Stimulated activated CD4-positive, alpha-beta T cell treated with anti-CD3 and anti-CD28 coated beads, Interleukin-4, amount 100 ng/mL, for 4 hours (primary cell): ENCODE measurements around the gene CD84.
A peak's percentile ranks its signal among the peaks of the same experiment; 100 is the strongest.

Source experiments
- DNase-seq, 2 experiments: peaks; one replicate each; pipeline ENCODE4 v3.0.0-alpha.2; 2020

Gene CD84

GRCh38 chr1:160579216-160579701, at the start of gene CD84:
Gene CD84 (minus strand): TSS chr1:160579496. CDS start chr1:160579437, 59 bp downstream.
- DNase-seq = no peak

GRCh38 chr1:160628799-160629263, 49.5 kb upstream of the CD84 start:
- no peak for DNase-seq

GRCh38 chr1:160627677-160628289, 48.5 kb upstream of the CD84 start:
- peak; percentile 60 to 83 for DNase-seq

GRCh38 chr1:160626509-160627342, 47.4 kb upstream of the CD84 start:
- no peak for DNase-seq

- DNase-seq = peak; percentile 64 to 79
Measured at GRCh38 chr1:160625725-160626498, 46.6 kb upstream of the CD84 start.

- no peak for DNase-seq
Measured at GRCh38 chr1:160625321-160625720, 46.0 kb upstream of the CD84 start.

GRCh38 chr1:160624464-160624863, 45.2 kb upstream of the CD84 start:
- no peak for DNase-seq

- no peak for DNase-seq
Measured at GRCh38 chr1:160623862-160624261, 44.6 kb upstream of the CD84 start.

GRCh38 chr1:160623227-160623633, 43.9 kb upstream of the CD84 start:
- peak in 1 of 2 experiments; percentile 60 for DNase-seq

GRCh38 chr1:160622501-160623226, 43.4 kb upstream of the CD84 start:
- no peak for DNase-seq

- DNase-seq = no peak
Measured at GRCh38 chr1:160621633-160622413, 42.5 kb upstream of the CD84 start.

GRCh38 chr1:160620942-160621632, 41.8 kb upstream of the CD84 start:
- DNase-seq = no peak

GRCh38 chr1:160619742-160620277, 40.5 kb upstream of the CD84 start:
- DNase-seq = no peak

GRCh38 chr1:160618763-160619274, 39.5 kb upstream of the CD84 start:
- no peak for DNase-seq

- no peak for DNase-seq
Measured at GRCh38 chr1:160618327-160618726, 39.0 kb upstream of the CD84 start.

- DNase-seq = no peak
Measured at GRCh38 chr1:160615660-160616059, 36.4 kb upstream of the CD84 start.

GRCh38 chr1:160614410-160614809, 35.1 kb upstream of the CD84 start:
- no peak for DNase-seq

- no peak for DNase-seq
Measured at GRCh38 chr1:160612613-160613218, 33.4 kb upstream of the CD84 start.

GRCh38 chr1:160610569-160611242, 31.4 kb upstream of the CD84 start:
- DNase-seq = no peak

- no peak for DNase-seq
Measured at GRCh38 chr1:160608941-160609340, 29.6 kb upstream of the CD84 start.
